Gastrocnemius medialis (tissue), 4 donors: Measurements from ENCODE around the gene MTNR1A.

Experiments
- POLR2A ChIP-seq, 2 donors: fragments of 450-650 bp; IDR thresholded peaks; one replicate each; pipeline ENCODE4 v1.6.1; 2017; ENCODE audit warnings: antibody characterized with exemption in 2 of 2, mild to moderate bottlenecking in 2 of 2, moderate library complexity in 2 of 2
- TF ChIP-seq, protein P1 (sequence below), 5 experiments: fragments of 450-650 bp in 3 of 5; fragments of 200-600 bp in 2 of 5; sonication (generic) in 2 of 5; IDR thresholded peaks in 4 of 5; conservative IDR thresholded peaks in 1 of 5; 1 replicate in 4 of 5; 2 replicates in 1 of 5; pipeline ENCODE4 v1.5.1; 2016 to 2019; ENCODE audit warnings: antibody characterized with exemption in 5 of 5, mild to moderate bottlenecking in 3 of 5, moderate library complexity in 3 of 5

DNA sequence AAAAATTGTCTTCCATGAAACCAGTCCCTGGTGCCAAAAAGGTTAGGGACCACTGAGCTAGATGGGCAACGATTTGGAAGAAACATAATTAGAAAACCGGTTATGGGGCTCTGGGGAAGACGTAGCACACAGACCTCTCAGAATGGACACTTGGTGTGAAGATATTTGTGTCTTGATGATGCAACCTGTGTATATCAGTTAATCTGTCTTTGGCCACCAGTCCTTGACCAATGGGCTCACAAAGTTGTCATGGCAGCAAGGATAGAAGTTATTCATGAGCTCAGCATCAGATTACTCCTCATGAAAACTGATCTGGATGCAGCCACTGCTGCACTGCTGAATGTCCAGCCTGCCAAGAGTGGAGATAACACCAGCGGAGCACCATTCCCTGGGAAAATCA is 13.6 kb downstream of the MTNR1A start:
- TF ChIP-seq, protein P1, sequence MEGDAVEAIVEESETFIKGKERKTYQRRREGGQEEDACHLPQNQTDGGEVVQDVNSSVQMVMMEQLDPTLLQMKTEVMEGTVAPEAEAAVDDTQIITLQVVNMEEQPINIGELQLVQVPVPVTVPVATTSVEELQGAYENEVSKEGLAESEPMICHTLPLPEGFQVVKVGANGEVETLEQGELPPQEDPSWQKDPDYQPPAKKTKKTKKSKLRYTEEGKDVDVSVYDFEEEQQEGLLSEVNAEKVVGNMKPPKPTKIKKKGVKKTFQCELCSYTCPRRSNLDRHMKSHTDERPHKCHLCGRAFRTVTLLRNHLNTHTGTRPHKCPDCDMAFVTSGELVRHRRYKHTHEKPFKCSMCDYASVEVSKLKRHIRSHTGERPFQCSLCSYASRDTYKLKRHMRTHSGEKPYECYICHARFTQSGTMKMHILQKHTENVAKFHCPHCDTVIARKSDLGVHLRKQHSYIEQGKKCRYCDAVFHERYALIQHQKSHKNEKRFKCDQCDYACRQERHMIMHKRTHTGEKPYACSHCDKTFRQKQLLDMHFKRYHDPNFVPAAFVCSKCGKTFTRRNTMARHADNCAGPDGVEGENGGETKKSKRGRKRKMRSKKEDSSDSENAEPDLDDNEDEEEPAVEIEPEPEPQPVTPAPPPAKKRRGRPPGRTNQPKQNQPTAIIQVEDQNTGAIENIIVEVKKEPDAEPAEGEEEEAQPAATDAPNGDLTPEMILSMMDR (IDR thresholded peaks at IDR 0.05 in 4 of 5, conservative IDR thresholded peaks at IDR 0.05 in 1 of 5): no peak
- TF ChIP-seq POLR2A (IDR thresholded peaks at IDR 0.05): no peak
